IMR-90 (cell line): ENCODE results near the gene KDM1A. TPM values are rescaled to one million over a fixed set of nuclear protein-coding genes. Genes with fewer than 3 reads are reported as not detected.

Experiments
- ATAC-seq: fragments of 200-7000 bp; cut with Tn5 transposase; 2 replicates; pipeline ENCODE4 v1.9.1; 2020; ENCODE audit warnings: low read depth, mild to moderate bottlenecking, moderate library complexity
- BruUV-seq: library from RNA; stranded (reverse); fragments of 400-500 nt; replicated peaks from 2 replicates; lab custom pipeline; 2021; lab: Mats Ljungman, UMichigan
- CTCF ChIA-PET: fragments of 300-600 bp; formaldehyde crosslinking; extraction: SDS; loops from one replicate; lab custom pipeline; 2021; ENCODE audit warnings: antibody characterized with exemption; lab: Yijun Ruan, JAX
- POLR2A ChIA-PET: fragments of 300-600 bp; sonication (Branson Sonifier 250); formaldehyde crosslinking; loops from one replicate; lab custom pipeline; 2022; ENCODE audit warnings: antibody characterized with exemption; ENCODE audit not compliant: unreplicated experiment; lab: Charles Lee
- DNase-seq: peaks from one replicate; pipeline ENCODE4 v3.0.0; 2013
- H2AFZ ChIP-seq: replicated peaks from 2 replicates; pipeline ENCODE3; 2013; ENCODE audit warnings: low read length, mild to moderate bottlenecking; ENCODE audit not compliant: poor library complexity
- H2AK5ac ChIP-seq: 2 replicates; pipeline ENCODE4 v1.6.1; 2013; ENCODE audit warnings: low read depth, low read length, inconsistent platforms
- H2AK9ac ChIP-seq: replicated peaks from 2 replicates; pipeline ENCODE3; 2013; ENCODE audit warnings: mild to moderate bottlenecking, low read depth, low read length, moderate library complexity; ENCODE audit not compliant: poor library complexity
- H2BK120ac ChIP-seq: 2 replicates; pipeline ENCODE4 v1.6.1; 2013; ENCODE audit warnings: low read depth, low read length, inconsistent platforms
- H2BK15ac ChIP-seq: 3 replicates; pipeline ENCODE4 v1.6.1; 2013; ENCODE audit warnings: low read depth, low read length, inconsistent platforms
- H2BK20ac ChIP-seq: 2 replicates; pipeline ENCODE4 v1.6.1; 2013; ENCODE audit warnings: low read depth, mild to moderate bottlenecking, inconsistent platforms, low read length, moderate library complexity
- H2BK5ac ChIP-seq: 2 replicates; pipeline ENCODE4 v1.6.1; 2013; ENCODE audit warnings: mild to moderate bottlenecking, low read depth, low read length, inconsistent platforms; ENCODE audit not compliant: poor library complexity, severe bottlenecking
- H3K14ac ChIP-seq: replicated peaks from 2 replicates; pipeline ENCODE4 v1.6.1; 2013; ENCODE audit warnings: low read depth, low read length, inconsistent platforms
- H3K18ac ChIP-seq: 2 replicates; pipeline ENCODE4 v1.6.1; 2013; ENCODE audit warnings: low read depth, low read length, control low read depth
- H3K23ac ChIP-seq: 2 replicates; pipeline ENCODE4 v1.6.1; 2013; ENCODE audit warnings: low read depth, low read length, inconsistent platforms
- H3K27ac ChIP-seq: 2 replicates; pipeline ENCODE4 v1.5.1; 2013; ENCODE audit warnings: mild to moderate bottlenecking, control low read depth, low read length; ENCODE audit not compliant: insufficient read depth
- H3K27me3 ChIP-seq: 2 replicates; pipeline ENCODE4 v1.6.1; 2013; ENCODE audit warnings: low read length; ENCODE audit not compliant: control insufficient read depth, insufficient read depth
- H3K36me3 ChIP-seq: 2 replicates; pipeline ENCODE4 v1.6.1; 2013; ENCODE audit warnings: low read length, mixed read lengths; ENCODE audit not compliant: control insufficient read depth, insufficient read depth
- H3K4ac ChIP-seq: 2 replicates; pipeline ENCODE4 v1.6.1; 2013; ENCODE audit warnings: low read depth, low read length, inconsistent platforms
- H3K4me1 ChIP-seq: 2 replicates; pipeline ENCODE4 v1.6.1; 2013; ENCODE audit warnings: low read length, mixed read lengths; ENCODE audit not compliant: control insufficient read depth, insufficient read depth
- H3K4me2 ChIP-seq: 2 replicates; pipeline ENCODE4 v1.6.1; 2013; ENCODE audit warnings: low read depth, mild to moderate bottlenecking, control low read depth, low read length, moderate library complexity
- H3K4me3 ChIP-seq: 2 replicates; pipeline ENCODE4 v1.5.1; 2013; ENCODE audit warnings: low read depth, mild to moderate bottlenecking, control low read depth, low read length, moderate library complexity; ENCODE audit not compliant: insufficient read depth
- H3K56ac ChIP-seq: 2 replicates; pipeline ENCODE4 v1.6.1; 2013; ENCODE audit warnings: low read length, inconsistent platforms; ENCODE audit not compliant: insufficient read depth; ENCODE audit errors: extremely low read depth
- H3K79me1 ChIP-seq, 2 experiments: 2 replicates each; pipeline ENCODE4 v1.6.1; 2013; ENCODE audit warnings: low read length in 2 of 2, inconsistent platforms in 1 of 2, low read depth in 1 of 2
- H3K9ac ChIP-seq: 2 replicates; pipeline ENCODE4 v1.6.1; 2013; ENCODE audit warnings: low read depth, low read length, control low read depth
- H3K9me1 ChIP-seq: 2 replicates; pipeline ENCODE4 v1.6.1; 2013; ENCODE audit warnings: low read length, inconsistent platforms; ENCODE audit not compliant: insufficient read depth
- H3K9me3 ChIP-seq: 2 replicates; pipeline ENCODE4 v1.6.1; 2013; ENCODE audit warnings: low read length; ENCODE audit not compliant: control insufficient read depth, insufficient read depth
- H4K20me1 ChIP-seq: 2 replicates; pipeline ENCODE4 v1.6.1; 2013; ENCODE audit warnings: low read length, inconsistent platforms; ENCODE audit not compliant: insufficient read depth
- H4K5ac ChIP-seq: 2 replicates; pipeline ENCODE4 v1.6.1; 2013; ENCODE audit warnings: mild to moderate bottlenecking, low read depth, low read length, control low read depth
- H4K8ac ChIP-seq, 2 experiments: 2 replicates each; pipeline ENCODE4 v1.6.1; 2013; ENCODE audit warnings: low read depth in 2 of 2, low read length in 2 of 2, control low read depth in 1 of 2, inconsistent platforms in 1 of 2
- H4K91ac ChIP-seq: 2 replicates; pipeline ENCODE4 v1.6.1; 2013; ENCODE audit warnings: low read depth, low read length, inconsistent platforms; ENCODE audit not compliant: insufficient read depth
- BHLHE40 ChIP-seq: fragments of 150-350 bp; IDR thresholded peaks from 2 replicates; pipeline ENCODE4 v1.6.1; 2016; ENCODE audit warnings: mild to moderate bottlenecking, low read depth, low read length
- CEBPB ChIP-seq: IDR thresholded peaks from 2 replicates; pipeline ENCODE4 v1.6.1; 2012; ENCODE audit warnings: low read depth, low read length, improper control_type of control experiment
- CHD1 ChIP-seq: IDR thresholded peaks from 2 replicates; pipeline ENCODE4 v1.6.1; 2012; ENCODE audit warnings: low read depth, low read length, improper control_type of control experiment
- FOS ChIP-seq: fragments of 150-350 bp; IDR thresholded peaks from 2 replicates; pipeline ENCODE4 v1.6.1; 2016; ENCODE audit warnings: low read depth, low read length
- MAFK ChIP-seq: IDR thresholded peaks from 2 replicates; pipeline ENCODE4 v1.6.1; 2012; ENCODE audit warnings: low read depth, low read length, improper control_type of control experiment
- MAZ ChIP-seq: IDR thresholded peaks from 2 replicates; pipeline ENCODE4 v1.6.1; 2012; ENCODE audit warnings: low read depth, mild to moderate bottlenecking, low read length, improper control_type of control experiment, moderate library complexity, borderline replicate concordance
- MXI1 ChIP-seq: IDR thresholded peaks from 2 replicates; pipeline ENCODE4 v1.6.1; 2012; ENCODE audit warnings: low read depth, mild to moderate bottlenecking, low read length, moderate library complexity, borderline replicate concordance
- NFE2L2 ChIP-seq: fragments of 150-350 bp; IDR thresholded peaks from 2 replicates; pipeline ENCODE4 v1.6.1; 2016; ENCODE audit warnings: low read depth, mild to moderate bottlenecking, low read length
- POLR2A ChIP-seq: IDR thresholded peaks from 2 replicates; pipeline ENCODE4 v1.6.1; 2012; ENCODE audit warnings: mild to moderate bottlenecking, low read depth, low read length
- RAD21 ChIP-seq: IDR thresholded peaks from 2 replicates; pipeline ENCODE4 v1.6.1; 2012; ENCODE audit warnings: low read length, improper control_type of control experiment
- RCOR1 ChIP-seq: IDR thresholded peaks from 2 replicates; pipeline ENCODE4 v1.6.1; 2012; ENCODE audit warnings: mild to moderate bottlenecking, low read length, improper control_type of control experiment; ENCODE audit not compliant: insufficient replicate concordance
- RFX5 ChIP-seq: IDR thresholded peaks from 2 replicates; pipeline ENCODE4 v1.8.0; 2012; ENCODE audit warnings: low read depth, mild to moderate bottlenecking, low read length, moderate library complexity
- SMC3 ChIP-seq: fragments of 150-350 bp; IDR thresholded peaks from 2 replicates; pipeline ENCODE4 v1.6.1; 2016; ENCODE audit warnings: low read depth, mild to moderate bottlenecking, antibody characterized with exemption, low read length, moderate library complexity
- WGBS, 2 experiments: methylation state at CpG; one replicate each; pipeline versions ENCODE4 v1.1.5 to v1.1.7; 2013; ENCODE audit warnings: missing lambda C conversion rate in 2 of 2; ENCODE audit not compliant: insufficient read length in 1 of 2; ENCODE audit errors: extremely low coverage in 2 of 2; 5-methylcytosine and 5-hydroxymethylcytosine counted together
- dilution Hi-C: fragments of 300-500 bp; cut with HindIII; formaldehyde crosslinking; loops from one replicate; pipeline ENCODE4 v1.14.3; 2018; ENCODE audit warnings: low sequenced_read_pairs; ENCODE audit not compliant: unreplicated experiment
- in situ Hi-C: fragments of 300-500 bp; cut with MboI; formaldehyde crosslinking; loops from 3 replicates; pipeline ENCODE4 v1.14.3; 2019; ENCODE audit warnings: low sequenced_read_pairs, inconsistent platforms, mixed read lengths
- intact Hi-C: fragments of 100-400 bp; cut with micrococcal nuclease; formaldehyde crosslinking; loops from 2 replicates; pipeline ENCODE4 v1.10.0; 2022
- polyA plus RNA-seq, 3 experiments: library from polyadenylated mRNA; depleted of rRNA; stranded (reverse); fragments of >200 nt; gene quantifications; 2 replicates each; pipeline ENCODE4 v1.2.3, GENCODE V29; 2012; ENCODE audit warnings: low replicate concordance in 1 of 3
- total RNA-seq: library from RNA; depleted of rRNA; stranded (reverse); fragments of >200 nt; gene quantifications from 2 replicates; pipeline ENCODE4 v1.2.3, GENCODE V29; 2012
- TF ChIP-seq, protein P1 (sequence below): fragments of 150-350 bp; IDR thresholded peaks from 2 replicates; pipeline ENCODE4 v1.6.1; 2016; ENCODE audit warnings: low read depth, mild to moderate bottlenecking, low read length, moderate library complexity, borderline replicate concordance
- TF ChIP-seq, protein P2 (sequence below): conservative IDR thresholded peaks from 2 replicates; pipeline ENCODE4 v1.5.1; 2012; ENCODE audit warnings: mild to moderate bottlenecking, low read depth, low read length, improper control_type of control experiment
- TF ChIP-seq, protein P3 (sequence below): fragments of 150-350 bp; IDR thresholded peaks from 2 replicates; pipeline ENCODE4 v1.6.1; 2017; ENCODE audit warnings: mild to moderate bottlenecking, antibody characterized with exemption, low read length, low read depth

KDM1A gene
- total and polyA plus RNA-seq, 2 of the 4 experiments (the other 2 are of a cell fraction): 58.7 to 104 TPM

DNA sequence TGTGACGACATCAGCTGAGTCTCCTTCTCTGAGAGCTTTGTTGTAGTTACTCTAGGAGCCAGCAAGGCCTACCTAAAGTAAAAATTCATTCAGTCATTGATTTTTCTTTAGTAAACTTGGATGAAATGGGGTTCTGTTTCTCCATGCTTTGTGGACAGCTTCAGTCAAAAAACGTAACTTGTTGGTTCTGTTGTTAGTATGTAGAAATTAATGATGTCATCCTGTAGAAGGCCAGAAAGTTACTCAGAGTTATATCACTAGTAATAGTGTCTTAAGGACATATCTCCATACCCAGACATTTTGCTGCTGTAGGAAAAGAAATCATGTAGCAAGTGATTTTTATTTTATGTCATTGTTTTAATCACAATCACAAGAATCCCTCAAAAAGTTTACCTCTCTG lies 43.0 kb downstream of the KDM1A start:
- no peak overlapping the region for H2BK120ac ChIP-seq
- 0 out of 2 replicates have a peak overlapping the region, but pooled peaks have one; percentile 8 for H3K23ac ChIP-seq
- H3K4me2 ChIP-seq: no peak overlapping the region; the same call in 1 of the 2 replicates
- H3K9ac ChIP-seq: no peak overlapping the region
- no peak for ATAC-seq
- no CpG with 5 or more reads among the region's 2 CpGs for WGBS, 2 experiments
- ChIA-PET POLR2A (no interaction called here), CTCF (interaction anchor here (0.6 kb wide), 1 partner anchor 27 kb away, joined by 3 read pairs; no protein-coding TSS in a partner anchor)
- dilution Hi-C loops (no loop called here), in situ Hi-C loops (no loop called here), intact Hi-C loops (no loop called here)
- H3K9me1 ChIP-seq: no peaks in the 10 kb centered on the region
- H3K79me1 ChIP-seq: peaks cover 21 to 26% of the 10 kb centered on the region in 2 experiments
- no peak overlapping the region for H2BK20ac ChIP-seq
- no peak for TF ChIP-seq POLR2A
- no peak for TF ChIP-seq RAD21
- TF ChIP-seq, protein P1, sequence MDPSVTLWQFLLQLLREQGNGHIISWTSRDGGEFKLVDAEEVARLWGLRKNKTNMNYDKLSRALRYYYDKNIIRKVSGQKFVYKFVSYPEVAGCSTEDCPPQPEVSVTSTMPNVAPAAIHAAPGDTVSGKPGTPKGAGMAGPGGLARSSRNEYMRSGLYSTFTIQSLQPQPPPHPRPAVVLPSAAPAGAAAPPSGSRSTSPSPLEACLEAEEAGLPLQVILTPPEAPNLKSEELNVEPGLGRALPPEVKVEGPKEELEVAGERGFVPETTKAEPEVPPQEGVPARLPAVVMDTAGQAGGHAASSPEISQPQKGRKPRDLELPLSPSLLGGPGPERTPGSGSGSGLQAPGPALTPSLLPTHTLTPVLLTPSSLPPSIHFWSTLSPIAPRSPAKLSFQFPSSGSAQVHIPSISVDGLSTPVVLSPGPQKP: no peak
- no peak for TF ChIP-seq MAZ
- no peak for TF ChIP-seq RCOR1
- no peak for TF ChIP-seq SMC3
- no peak for TF ChIP-seq CHD1
- TF ChIP-seq MAFK: no peak
- TF ChIP-seq, protein P2, sequence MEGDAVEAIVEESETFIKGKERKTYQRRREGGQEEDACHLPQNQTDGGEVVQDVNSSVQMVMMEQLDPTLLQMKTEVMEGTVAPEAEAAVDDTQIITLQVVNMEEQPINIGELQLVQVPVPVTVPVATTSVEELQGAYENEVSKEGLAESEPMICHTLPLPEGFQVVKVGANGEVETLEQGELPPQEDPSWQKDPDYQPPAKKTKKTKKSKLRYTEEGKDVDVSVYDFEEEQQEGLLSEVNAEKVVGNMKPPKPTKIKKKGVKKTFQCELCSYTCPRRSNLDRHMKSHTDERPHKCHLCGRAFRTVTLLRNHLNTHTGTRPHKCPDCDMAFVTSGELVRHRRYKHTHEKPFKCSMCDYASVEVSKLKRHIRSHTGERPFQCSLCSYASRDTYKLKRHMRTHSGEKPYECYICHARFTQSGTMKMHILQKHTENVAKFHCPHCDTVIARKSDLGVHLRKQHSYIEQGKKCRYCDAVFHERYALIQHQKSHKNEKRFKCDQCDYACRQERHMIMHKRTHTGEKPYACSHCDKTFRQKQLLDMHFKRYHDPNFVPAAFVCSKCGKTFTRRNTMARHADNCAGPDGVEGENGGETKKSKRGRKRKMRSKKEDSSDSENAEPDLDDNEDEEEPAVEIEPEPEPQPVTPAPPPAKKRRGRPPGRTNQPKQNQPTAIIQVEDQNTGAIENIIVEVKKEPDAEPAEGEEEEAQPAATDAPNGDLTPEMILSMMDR: no peak
- TF ChIP-seq BHLHE40: no peak
- no peak for TF ChIP-seq RFX5
- TF ChIP-seq NFE2L2: no peak
- no peak for TF ChIP-seq FOS
- no peak for TF ChIP-seq CEBPB
- TF ChIP-seq, protein P3, sequence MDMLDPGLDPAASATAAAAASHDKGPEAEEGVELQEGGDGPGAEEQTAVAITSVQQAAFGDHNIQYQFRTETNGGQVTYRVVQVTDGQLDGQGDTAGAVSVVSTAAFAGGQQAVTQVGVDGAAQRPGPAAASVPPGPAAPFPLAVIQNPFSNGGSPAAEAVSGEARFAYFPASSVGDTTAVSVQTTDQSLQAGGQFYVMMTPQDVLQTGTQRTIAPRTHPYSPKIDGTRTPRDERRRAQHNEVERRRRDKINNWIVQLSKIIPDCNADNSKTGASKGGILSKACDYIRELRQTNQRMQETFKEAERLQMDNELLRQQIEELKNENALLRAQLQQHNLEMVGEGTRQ: no peak
- TF ChIP-seq MXI1: no peak
- H3K27me3 ChIP-seq: no peaks in the 10 kb centered on the region
- H2BK5ac ChIP-seq: no peak overlapping the region
- H4K5ac ChIP-seq: no peak overlapping the region
- H3K36me3 ChIP-seq: peaks cover 33% of the 10 kb centered on the region
- no peak overlapping the region for H4K91ac ChIP-seq
- no peak overlapping the region for H3K27ac ChIP-seq
- no peaks in the 10 kb centered on the region for H3K9me3 ChIP-seq
- H3K4me1 ChIP-seq: 0 out of 2 replicates have a peak, but pooled peaks cover 1% of the 10 kb centered on the region
- peak; percentile 39 for DNase-seq
- BruUV-seq: no TSS peak
- H2AFZ ChIP-seq: no peak overlapping the region
- no peak overlapping the region for H2AK9ac ChIP-seq
- no peak overlapping the region for H3K4me3 ChIP-seq
- no peak overlapping the region for H3K4ac ChIP-seq
- H3K56ac ChIP-seq: no peak overlapping the region
- no peak overlapping the region for H2AK5ac ChIP-seq
- H3K18ac ChIP-seq: no peak overlapping the region
- H4K8ac ChIP-seq: no peak overlapping the region
- H2BK15ac ChIP-seq: no peak overlapping the region
- no peaks in the 10 kb centered on the region for H4K20me1 ChIP-seq
- H3K14ac ChIP-seq: no peak overlapping the region
